Measurements from ENCODE around the gene TSPAN6. TPM values are rescaled to one million over a fixed set of nuclear protein-coding genes. Genes with fewer than 3 reads are reported as not detected.

TSPAN6 gene
- total RNA-seq, 6 experiments from 2014 or later, result 14.5 to 20.7 (median 18.3) TPM

GRCh38 chrX:100680756-100681155 is 44.1 kb upstream of the TSPAN6 start:
- peaks cover 1% of the 10 kb centered on the region; the same call in 1 of the 2 replicates for H3K27me3 Mint-ChIP-seq (ENCODE audit: insufficient read depth)
- peaks cover 42% of the 10 kb centered on the region for H3K4me1 Mint-ChIP-seq (ENCODE audit: low read depth)
- H3K4me3 Mint-ChIP-seq, result no peak overlapping the region
- DNase-seq, result no peak
- no peak for TF ChIP-seq CTCF (IDR thresholded peaks at IDR 0.05)
- no peaks in the 10 kb centered on the region for H3K9me3 Mint-ChIP-seq
- peaks cover 6% of the 10 kb centered on the region for H3K36me3 Mint-ChIP-seq (ENCODE audit: low read depth)
- peak overlapping the region; percentile 5 for H3K27ac Mint-ChIP-seq

GRCh38 chrX:100677611-100678181 is 41.1 kb upstream of the TSPAN6 start:
- Mint-ChIP-seq H3K9me3 (no peaks in the 10 kb centered on the region), H3K27ac (no peak overlapping the region), H3K4me1 (ENCODE audit: low read depth) (peaks cover 57% of the 10 kb centered on the region), H3K27me3 (ENCODE audit: insufficient read depth) (peaks cover 1% of the 10 kb centered on the region), H3K4me3 (no peak overlapping the region), H3K36me3 (ENCODE audit: low read depth) (peaks cover 6% of the 10 kb centered on the region)
- DNase-seq, result no peak
- no peak for TF ChIP-seq CTCF (IDR thresholded peaks at IDR 0.05)

GRCh38 chrX:100674705-100675104 is 38.1 kb upstream of the TSPAN6 start:
- no peaks in the 10 kb centered on the region for H3K9me3 Mint-ChIP-seq
- H3K4me1 Mint-ChIP-seq (ENCODE audit: low read depth), result peaks cover 57% of the 10 kb centered on the region
- H3K36me3 Mint-ChIP-seq (ENCODE audit: low read depth), result peaks cover 6% of the 10 kb centered on the region
- H3K27me3 Mint-ChIP-seq (ENCODE audit: insufficient read depth), result peaks cover under 1% of the 10 kb centered on the region
- H3K27ac Mint-ChIP-seq, result peak overlapping the region; percentile 24; the same call in 1 of the 2 replicates
- H3K4me3 Mint-ChIP-seq, result no peak overlapping the region; the same call in 1 of the 2 replicates
- no peak for TF ChIP-seq CTCF (IDR thresholded peaks at IDR 0.05)
- DNase-seq, result no peak

GRCh38 chrX:100673397-100673953 is 36.9 kb upstream of the TSPAN6 start:
- DNase-seq, result peak; percentile 67
- Mint-ChIP-seq H3K9me3 (no peaks in the 10 kb centered on the region), H3K27me3 (ENCODE audit: insufficient read depth) (no peaks in the 10 kb centered on the region; the same call in 1 of the 2 replicates), H3K4me1 (ENCODE audit: low read depth) (peaks cover 57% of the 10 kb centered on the region), H3K4me3 (peak overlapping the region; percentile 29; the same call in 1 of the 2 replicates), H3K27ac (peak overlapping the region; percentile 84), H3K36me3 (ENCODE audit: low read depth) (peaks cover 6% of the 10 kb centered on the region)
- TF ChIP-seq CTCF (IDR thresholded peaks at IDR 0.05), result no peak

GRCh38 chrX:100672966-100673365 is 36.4 kb upstream of the TSPAN6 start:
- Mint-ChIP-seq H3K4me1 (ENCODE audit: low read depth) (peaks cover 57% of the 10 kb centered on the region), H3K27ac (peak overlapping the region; percentile 84), H3K36me3 (ENCODE audit: low read depth) (peaks cover 6% of the 10 kb centered on the region), H3K9me3 (no peaks in the 10 kb centered on the region), H3K27me3 (ENCODE audit: insufficient read depth) (no peaks in the 10 kb centered on the region; the same call in 1 of the 2 replicates), H3K4me3 (no peak overlapping the region)
- no peak for DNase-seq
- TF ChIP-seq CTCF (IDR thresholded peaks at IDR 0.05), result no peak

Data from HFFc6 (cell line).